H9 (cell line): ENCODE measurements around the gene APLF. TPM values are rescaled to one million over a fixed set of nuclear protein-coding genes. Genes with fewer than 3 reads are reported as not detected.

Experiments used
- DNase-seq: peaks from one replicate; pipeline ENCODE4 v3.0.0-alpha.2; 2017
- H2AFZ ChIP-seq: one replicate; pipeline ENCODE4 v1.6.1; 2013; ENCODE audit warnings: mild to moderate bottlenecking, low read length, control low read depth, moderate library complexity
- H2AK5ac ChIP-seq: 2 replicates; pipeline ENCODE4 v1.6.1; 2013; ENCODE audit warnings: low read length, control low read depth, mixed read lengths; ENCODE audit not compliant: insufficient read length
- H2BK120ac ChIP-seq: one replicate; pipeline ENCODE4 v1.6.1; 2013; ENCODE audit warnings: low read depth, mild to moderate bottlenecking, low read length, control low read depth, inconsistent platforms; ENCODE audit not compliant: poor library complexity, severe bottlenecking
- H2BK12ac ChIP-seq: 2 replicates; pipeline ENCODE4 v1.6.1; 2013; ENCODE audit warnings: low read length, control low read depth, mixed read lengths, low read depth; ENCODE audit not compliant: insufficient read length
- H2BK15ac ChIP-seq: 2 replicates; pipeline ENCODE4 v1.6.1; 2013; ENCODE audit warnings: low read depth, low read length, control low read depth
- H2BK20ac ChIP-seq: one replicate; pipeline ENCODE4 v1.6.1; 2013; ENCODE audit warnings: low read depth, mild to moderate bottlenecking, low read length, control low read depth, inconsistent platforms; ENCODE audit not compliant: poor library complexity, severe bottlenecking
- H2BK5ac ChIP-seq: 2 replicates; pipeline ENCODE4 v1.6.1; 2013; ENCODE audit warnings: low read length, control low read depth, mixed read lengths; ENCODE audit not compliant: insufficient read length
- H3K14ac ChIP-seq: 2 replicates; pipeline ENCODE4 v1.6.1; 2013; ENCODE audit warnings: low read length, control low read depth; ENCODE audit not compliant: insufficient read depth
- H3K18ac ChIP-seq: 2 replicates; pipeline ENCODE4 v1.6.1; 2013; ENCODE audit warnings: low read depth, mild to moderate bottlenecking, mixed read lengths, low read length, control low read depth; ENCODE audit not compliant: insufficient read length
- H3K23ac ChIP-seq: 2 replicates; pipeline ENCODE4 v1.6.1; 2013; ENCODE audit warnings: low read length, control low read depth, mixed read lengths, low read depth; ENCODE audit not compliant: insufficient read length
- H3K23me2 ChIP-seq: 2 replicates; pipeline ENCODE4 v1.6.1; 2013; ENCODE audit warnings: low read depth, mild to moderate bottlenecking, mixed read lengths, low read length, control low read depth; ENCODE audit not compliant: insufficient read length, poor library complexity, severe bottlenecking
- H3K27ac ChIP-seq: 2 replicates; pipeline ENCODE4 v1.5.1; 2013; ENCODE audit warnings: low read length, control low read depth, mixed read lengths, low read depth; ENCODE audit not compliant: insufficient read length
- H3K27me3 ChIP-seq: 2 replicates; pipeline ENCODE4 v1.6.1; 2013; ENCODE audit warnings: low read length, control low read depth, inconsistent platforms; ENCODE audit not compliant: insufficient read depth
- H3K4ac ChIP-seq: 2 replicates; pipeline ENCODE4 v1.6.1; 2013; ENCODE audit warnings: low read depth, mild to moderate bottlenecking, control low read depth, inconsistent platforms, low read length, moderate library complexity
- H3K4me1 ChIP-seq: 2 replicates; pipeline ENCODE4 v1.6.1; 2013; ENCODE audit warnings: low read length, control low read depth, inconsistent platforms; ENCODE audit not compliant: insufficient read depth
- H3K4me2 ChIP-seq: 2 replicates; pipeline ENCODE4 v1.6.1; 2013; ENCODE audit warnings: low read length, control low read depth, mixed read lengths; ENCODE audit not compliant: insufficient read length, insufficient read depth
- H3K56ac ChIP-seq: 2 replicates; pipeline ENCODE4 v1.6.1; 2013; ENCODE audit warnings: low read depth, mild to moderate bottlenecking, mixed read lengths, low read length, control low read depth; ENCODE audit not compliant: insufficient read length
- H3K79me1 ChIP-seq: 2 replicates; pipeline ENCODE4 v1.6.1; 2013; ENCODE audit warnings: low read depth, mild to moderate bottlenecking, moderate library complexity, low read length, control low read depth, inconsistent platforms; ENCODE audit not compliant: insufficient read depth, poor library complexity, severe bottlenecking
- H3K79me2 ChIP-seq: 2 replicates; pipeline ENCODE4 v1.6.1; 2013; ENCODE audit warnings: low read length, control low read depth, inconsistent platforms; ENCODE audit not compliant: insufficient read depth
- H3K9ac ChIP-seq: 2 replicates; pipeline ENCODE4 v1.6.1; 2013; ENCODE audit warnings: low read length, control low read depth, mixed read lengths; ENCODE audit not compliant: insufficient read length; ENCODE audit errors: extremely low read depth
- H3K9me3 ChIP-seq: one replicate; pipeline ENCODE4 v1.6.1; 2013; ENCODE audit warnings: low read depth, low read length, inconsistent platforms; ENCODE audit not compliant: control insufficient read depth
- H3T11ph ChIP-seq: one replicate; pipeline ENCODE4 v1.6.1; 2013; ENCODE audit warnings: mild to moderate bottlenecking, low read length, control low read depth, inconsistent platforms
- H4K20me1 ChIP-seq: one replicate; pipeline ENCODE4 v1.6.1; 2013; ENCODE audit not compliant: control insufficient read depth, insufficient read length, insufficient read depth
- H4K5ac ChIP-seq: 2 replicates; pipeline ENCODE4 v1.6.1; 2013; ENCODE audit warnings: low read depth, mild to moderate bottlenecking, mixed read lengths, low read length, control low read depth; ENCODE audit not compliant: insufficient read length
- H4K8ac ChIP-seq: replicated peaks from 2 replicates; pipeline ENCODE4 v1.6.1; 2013; ENCODE audit warnings: low read length, control low read depth, mixed read lengths, low read depth; ENCODE audit not compliant: insufficient read length
- H4K91ac ChIP-seq: 2 replicates; pipeline ENCODE4 v1.6.1; 2013; ENCODE audit warnings: low read depth, mild to moderate bottlenecking, moderate library complexity, mixed read lengths, low read length, control low read depth; ENCODE audit not compliant: insufficient read length
- H3K27ac Mint-ChIP-seq, 3 experiments: 2 replicates in 2 of 3; 3 replicates in 1 of 3; pipeline ENCODE4 v1.8.0; 2020 to 2021; ENCODE audit warnings: mixed read lengths in 3 of 3, mild to moderate bottlenecking in 1 of 3, moderate library complexity in 1 of 3
- H3K27me3 Mint-ChIP-seq: 2 replicates; pipeline ENCODE4 v1.8.0; 2021; ENCODE audit warnings: low read depth, mild to moderate bottlenecking, moderate library complexity, mixed read lengths
- H3K36me3 Mint-ChIP-seq, 3 experiments: 2 replicates in 2 of 3; 3 replicates in 1 of 3; pipeline ENCODE4 v1.8.0; 2020 to 2021; ENCODE audit warnings: low read depth in 3 of 3, mixed read lengths in 3 of 3; ENCODE audit not compliant: insufficient read depth in 1 of 3
- H3K4me1 Mint-ChIP-seq, 2 experiments: 2 replicates each; pipeline ENCODE4 v1.8.0; 2020; ENCODE audit warnings: mixed read lengths in 2 of 2
- H3K4me3 Mint-ChIP-seq, 2 experiments: 2 replicates in 1 of 2; 3 replicates in 1 of 2; pipeline ENCODE4 v1.8.0; 2020 to 2021; ENCODE audit warnings: mild to moderate bottlenecking in 2 of 2, mixed read lengths in 2 of 2, moderate library complexity in 1 of 2
- H3K9me3 Mint-ChIP-seq, 2 experiments: 2 replicates in 1 of 2; 3 replicates in 1 of 2; pipeline ENCODE4 v1.8.0; 2020; ENCODE audit warnings: mild to moderate bottlenecking in 2 of 2, mixed read lengths in 2 of 2, moderate library complexity in 1 of 2
- CTCF ChIP-seq: fragments of 200-600 bp; sonication (generic); conservative IDR thresholded peaks from 3 replicates; pipeline ENCODE4 v1.8.0; 2021; ENCODE audit warnings: antibody characterized with exemption, mild to moderate bottlenecking
- WGBS: extraction: QIAGEN DNeasy Blood & Tissue Kit; methylation state at CpG from one replicate; pipeline ENCODE4 v1.1.7; 2013; ENCODE audit warnings: missing lambda C conversion rate, low lambda C conversion rate, mixed read lengths; ENCODE audit not compliant: insufficient read length; ENCODE audit errors: extremely low coverage; 5-methylcytosine and 5-hydroxymethylcytosine counted together
- total RNA-seq: library from RNA; stranded (reverse); gene quantifications from 2 replicates; pipeline ENCODE4 v1.2.1, GENCODE V29; 2021

APLF gene
- total RNA-seq, 1 experiment from 2014 or later: 3.7 TPM

GRCh38 chr2:68560545-68560944, 93.2 kb downstream of the APLF start:
- no peak overlapping the region for H2BK12ac ChIP-seq
- H3K56ac ChIP-seq: no peak overlapping the region
- no peaks in the 10 kb centered on the region for H3K4me1 Mint-ChIP-seq
- no peak overlapping the region for H3K18ac ChIP-seq
- no peaks in the 10 kb centered on the region for H3K27me3 Mint-ChIP-seq
- H2BK15ac ChIP-seq: no peak overlapping the region
- H3K9me3 Mint-ChIP-seq: no peaks in the 10 kb centered on the region
- H3K4me1 ChIP-seq: no peaks in the 10 kb centered on the region
- no peak overlapping the region for H3K23ac ChIP-seq
- no peak overlapping the region for H3K4me2 ChIP-seq
- no peak overlapping the region for H2BK5ac ChIP-seq
- no peak overlapping the region for H2BK120ac ChIP-seq
- H3T11ph ChIP-seq: no peak overlapping the region
- no peak overlapping the region for H3K4ac ChIP-seq
- no peak overlapping the region for H2AK5ac ChIP-seq
- no CpG with 5 or more reads among the region's 2 CpGs for WGBS
- H4K91ac ChIP-seq: no peak overlapping the region
- no peak overlapping the region for H3K14ac ChIP-seq
- H3K36me3 Mint-ChIP-seq: no peaks in the 10 kb centered on the region
- no peak overlapping the region for H2BK20ac ChIP-seq
- no peak overlapping the region for H2AFZ ChIP-seq
- TF ChIP-seq CTCF: no peak
- no peaks in the 10 kb centered on the region for H3K79me2 ChIP-seq
- H3K23me2 ChIP-seq: no peaks in the 10 kb centered on the region
- no peak overlapping the region for H3K4me3 Mint-ChIP-seq
- no peak overlapping the region for H3K27ac Mint-ChIP-seq
- H4K20me1 ChIP-seq: no peaks in the 10 kb centered on the region
- no peak overlapping the region for H3K9ac ChIP-seq
- H3K27ac ChIP-seq: no peak overlapping the region
- H3K9me3 ChIP-seq: no peaks in the 10 kb centered on the region
- H3K27me3 ChIP-seq: no peaks in the 10 kb centered on the region
- no peak overlapping the region for H4K8ac ChIP-seq
- H3K79me1 ChIP-seq: no peaks in the 10 kb centered on the region
- no peak overlapping the region for H4K5ac ChIP-seq
- DNase-seq: no peak
